H1 (cell line): ENCODE results near the gene TMEM181. TPM values are rescaled to one million over a fixed set of nuclear protein-coding genes. Genes with fewer than 3 reads are reported as not detected.

Experiments used
- CEBPB ChIP-seq: IDR thresholded peaks from 2 replicates; pipeline ENCODE4 v1.6.1; 2012; ENCODE audit warnings: low read depth, low read length
- GTF2F1 ChIP-seq: IDR thresholded peaks from 2 replicates; pipeline ENCODE4 v1.6.1; 2012; ENCODE audit warnings: low read depth, low read length, improper control_type of control experiment, borderline replicate concordance
- POU5F1 ChIP-seq: IDR thresholded peaks from 2 replicates; pipeline ENCODE4 v1.6.1; 2011; ENCODE audit warnings: low read depth, mild to moderate bottlenecking, low read length, moderate library complexity
- RBBP5 ChIP-seq: IDR thresholded peaks from 2 replicates; pipeline ENCODE4 v1.7.1; 2012; ENCODE audit warnings: low read depth, mild to moderate bottlenecking, inconsistent platforms, low read length, moderate library complexity, borderline replicate concordance
- SAP30 ChIP-seq: fragments of 300-600 bp; sonication (generic); IDR thresholded peaks from 2 replicates; pipeline ENCODE4 v1.7.1; 2012; ENCODE audit warnings: low read length, moderate library complexity, mild to moderate bottlenecking, inconsistent platforms; ENCODE audit not compliant: insufficient read depth, insufficient replicate concordance
- SIRT6 ChIP-seq: IDR thresholded peaks from one replicate; pipeline ENCODE4 v1.7.1; 2012; ENCODE audit warnings: low read length, inconsistent platforms
- polyA plus RNA-seq, 7 experiments: library from polyadenylated mRNA; depleted of rRNA in 3 of 7; stranded (reverse) in 5 of 7; unstranded in 2 of 7; fragments of >200 nt in 5 of 7; fragments of 200-250 nt in 2 of 7; gene quantifications; 1 replicate in 5 of 7; 2 replicates in 1 of 7; 4 replicates in 1 of 7; pipeline versions ENCODE4 v1.2.1 to v1.2.3, GENCODE V29; 2011 to 2013; ENCODE audit warnings: missing spikeins in 2 of 7, mixed read lengths in 2 of 7
- total RNA-seq: library from RNA; stranded (reverse); fragmentation: NEBNext Ultra II Directional; extraction: Animal tissue kit (Norgen Biotek cat#: 25700); gene quantifications from 2 replicates; pipeline ENCODE4 v1.2.1, GENCODE V29; 2021

TMEM181 gene
- total and polyA plus RNA-seq, 2 of the 8 experiments (the other 6 are each of a cell fraction or from before 2014, with no cell fraction given): 8.6 to 19.0 TPM

DNA sequence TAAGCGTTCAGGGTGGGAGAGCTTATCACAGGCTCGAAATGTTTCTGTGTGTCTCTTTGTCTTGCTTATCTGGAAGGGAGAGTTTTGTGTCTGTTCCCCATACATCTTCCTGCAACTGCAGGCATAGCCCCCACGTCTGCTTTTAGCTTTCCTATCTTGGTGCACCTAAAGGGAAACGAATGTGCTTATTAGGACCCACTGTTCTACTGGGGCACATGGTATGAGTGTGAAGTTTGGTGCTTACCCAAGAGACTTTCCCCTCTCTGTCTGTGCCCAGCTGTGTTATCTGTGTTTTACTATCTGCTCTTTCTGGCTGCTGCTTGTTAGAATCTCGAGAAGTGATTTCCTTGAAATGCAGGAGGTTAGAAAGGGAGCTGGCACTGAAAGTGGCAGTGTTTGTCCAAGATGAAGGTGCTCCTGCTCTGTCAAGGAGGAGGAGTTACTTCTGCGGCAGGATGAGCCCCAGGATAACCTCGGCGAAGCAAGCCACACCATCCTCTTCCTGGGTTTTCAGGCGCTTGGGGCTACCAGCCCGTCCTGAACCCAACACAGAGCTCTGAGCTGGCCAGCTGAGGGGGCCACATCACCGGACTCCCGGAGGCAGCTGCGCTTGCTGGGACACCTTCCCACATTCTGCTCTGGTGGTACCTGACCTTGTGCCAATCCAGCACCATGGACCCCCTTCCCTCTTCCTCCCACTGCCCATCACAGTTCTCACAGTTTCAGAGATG lies 61.2 kb downstream of the TMEM181 start (continued):
- TF ChIP-seq GTF2F1 (no peak), SIRT6 (no peak), CEBPB (no peak), RBBP5 (no peak), POU5F1 (no peak), SAP30 (no peak)
- TF ChIP-seq, all 59 proteins: peak for 0
